Activated CD8-positive, alpha-beta memory T cell treated with anti-CD3 and anti-CD28 coated beads, Interleukin-2, amount 50 U/mL, for 1 hour (primary cell): ENCODE measurements around the gene NAALADL2.
"Not testable (repeated sequence)": the region's sequence is repeated elsewhere in the genome, so short reads cannot be mapped to it uniquely, and the experiment has no call there.

Source experiments
- DNase-seq: peaks from one replicate; pipeline ENCODE4 v3.0.0-alpha.2; 2020; ENCODE audit errors: extremely low read depth

The NAALADL2 gene

GRCh38 chr3:175131866-175132265, 272.7 kb downstream of the NAALADL2 start:
- not testable (repeated sequence) for DNase-seq

DNA sequence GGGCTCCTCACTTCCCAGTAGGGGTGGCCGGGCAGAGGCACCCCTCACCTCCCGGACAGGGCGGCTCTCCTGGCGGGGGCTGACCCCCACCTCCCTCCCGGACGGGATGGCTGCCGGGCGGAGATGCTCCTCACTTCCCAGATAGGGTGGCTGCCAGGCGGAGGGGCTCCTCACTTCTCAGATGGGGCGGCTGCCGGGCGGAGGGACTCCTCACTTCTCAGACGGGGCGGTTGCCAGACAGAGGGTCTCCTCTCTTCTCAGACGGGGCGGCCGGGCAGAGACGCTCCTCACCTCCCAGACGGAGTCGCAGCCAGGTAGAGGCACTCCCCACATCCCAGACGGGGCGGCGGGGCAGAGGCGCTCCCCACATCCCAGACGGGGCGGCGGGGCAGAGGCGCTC, 273.6 kb downstream of the NAALADL2 start:
- DNase-seq: not testable (repeated sequence)

DNA sequence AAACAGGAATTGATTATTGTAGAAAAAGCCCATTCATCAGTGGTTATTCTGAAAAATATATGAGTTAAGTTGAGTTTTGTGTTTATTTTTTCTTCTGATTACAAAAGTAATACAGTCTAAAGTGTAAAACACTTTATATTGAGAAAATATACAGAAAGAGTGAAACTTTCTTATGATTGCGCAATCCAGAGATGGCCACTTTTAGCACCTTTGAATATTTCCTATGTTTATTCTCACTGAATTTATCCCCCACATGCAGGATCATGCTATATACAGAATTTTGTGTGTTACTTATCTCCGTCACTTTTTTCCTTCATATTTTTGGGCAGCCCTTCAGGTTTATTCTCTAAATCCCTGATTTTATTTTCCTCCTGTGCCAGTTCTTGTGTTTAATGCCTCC, 285.2 kb downstream of the NAALADL2 start:
- DNase-seq: no peak

DNA sequence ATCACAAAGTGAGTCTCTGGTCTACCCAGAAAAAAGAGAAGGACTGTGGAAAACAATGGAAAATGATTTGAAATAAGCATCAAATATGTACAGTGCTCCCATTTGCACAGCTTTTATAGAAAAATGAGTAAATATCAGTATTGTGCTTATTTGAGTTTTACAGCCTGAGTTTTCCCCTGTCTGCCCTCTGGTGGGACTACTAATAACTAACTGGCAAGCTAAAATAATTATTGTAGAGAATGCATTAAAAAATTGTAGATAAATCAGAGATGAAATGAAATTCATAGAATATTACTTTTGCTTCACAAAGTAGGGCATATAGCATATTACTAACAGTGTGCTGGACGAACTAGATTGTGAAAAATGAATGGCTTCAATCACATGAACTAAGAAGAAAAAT, 287.1 kb downstream of the NAALADL2 start:
- DNase-seq: no peak

DNA sequence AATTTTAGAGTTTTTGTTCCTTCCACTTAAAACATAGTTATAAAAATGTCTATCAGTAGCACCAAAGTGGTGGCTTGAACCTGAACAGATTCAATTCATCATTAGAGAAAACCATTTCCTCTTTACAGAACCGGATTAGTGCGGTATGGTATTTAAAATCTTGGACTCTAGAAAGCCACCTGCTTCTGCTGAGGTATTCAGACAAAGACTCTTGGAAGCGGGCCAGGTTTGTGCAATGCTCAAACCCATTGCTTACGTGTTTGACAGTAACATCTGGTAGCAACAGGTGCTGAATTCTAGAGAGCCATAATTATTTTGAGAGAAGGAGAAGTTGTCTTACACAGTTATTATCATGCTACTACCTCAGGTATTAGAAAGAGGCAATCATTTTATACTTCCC, 290.5 kb downstream of the NAALADL2 start:
- no peak for DNase-seq

DNA sequence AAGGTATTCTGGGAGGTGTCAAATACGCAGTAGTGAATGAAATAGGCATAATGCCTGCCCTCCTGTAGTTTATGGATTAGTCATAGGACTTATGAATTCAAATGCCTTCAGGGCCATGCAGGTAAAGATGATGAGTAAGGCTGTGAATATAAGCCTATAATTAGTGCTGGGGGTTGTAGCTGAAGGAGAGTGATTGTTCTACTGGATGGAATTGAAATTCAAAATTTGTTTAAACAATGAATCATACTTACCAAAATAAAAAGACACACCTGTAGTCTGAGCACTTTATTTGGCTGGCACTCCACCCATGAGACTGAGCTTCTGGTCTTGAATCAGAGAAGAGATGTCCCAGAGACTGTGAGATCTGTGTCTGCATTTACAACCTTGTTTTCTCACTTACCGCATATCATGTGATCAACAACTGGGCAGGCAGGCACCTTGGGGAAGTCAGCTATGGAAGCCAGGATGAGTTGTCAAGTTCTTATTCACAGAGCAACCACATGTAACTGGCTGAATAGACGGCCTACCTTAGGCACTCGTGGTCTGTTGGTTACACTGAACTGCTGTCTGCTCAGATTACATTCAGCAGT, 291.8 kb downstream of the NAALADL2 start:
- no peak for DNase-seq

GRCh38 chr3:175153595-175153994, 294.5 kb downstream of the NAALADL2 start:
- no peak for DNase-seq

- DNase-seq: no peak
These were observed 296.0 kb downstream of the NAALADL2 start for GRCh38 chr3:175155172-175155571.

GRCh38 chr3:175159202-175159601, 300.1 kb downstream of the NAALADL2 start:
- no peak for DNase-seq

- no peak for DNase-seq
These were observed 302.2 kb downstream of the NAALADL2 start for GRCh38 chr3:175161291-175161690.

- DNase-seq: no peak
These were observed 304.6 kb downstream of the NAALADL2 start for GRCh38 chr3:175163686-175164085.

DNA sequence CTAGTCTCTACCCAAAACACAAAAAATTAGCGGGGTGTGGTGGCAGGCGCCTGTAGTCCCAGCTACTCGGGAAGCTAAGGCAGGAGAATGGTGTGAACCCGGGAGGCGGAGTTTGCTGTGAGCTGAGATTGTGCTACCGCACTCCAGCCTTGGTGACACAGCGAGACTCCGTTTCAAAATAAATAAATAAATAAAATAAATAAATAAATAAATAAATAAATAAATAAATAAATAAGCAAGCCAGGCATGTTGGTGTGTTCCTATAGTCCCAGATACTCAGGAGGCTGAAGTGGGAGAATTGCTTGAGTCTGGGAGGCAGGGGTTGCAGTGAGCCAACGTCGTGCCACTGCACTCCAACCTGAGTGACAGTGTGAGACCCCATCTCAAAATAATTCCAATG, 314.0 kb downstream of the NAALADL2 start:
- not testable (repeated sequence) for DNase-seq

- no peak for DNase-seq
These were observed 317.4 kb downstream of the NAALADL2 start for GRCh38 chr3:175176556-175176955.

DNA sequence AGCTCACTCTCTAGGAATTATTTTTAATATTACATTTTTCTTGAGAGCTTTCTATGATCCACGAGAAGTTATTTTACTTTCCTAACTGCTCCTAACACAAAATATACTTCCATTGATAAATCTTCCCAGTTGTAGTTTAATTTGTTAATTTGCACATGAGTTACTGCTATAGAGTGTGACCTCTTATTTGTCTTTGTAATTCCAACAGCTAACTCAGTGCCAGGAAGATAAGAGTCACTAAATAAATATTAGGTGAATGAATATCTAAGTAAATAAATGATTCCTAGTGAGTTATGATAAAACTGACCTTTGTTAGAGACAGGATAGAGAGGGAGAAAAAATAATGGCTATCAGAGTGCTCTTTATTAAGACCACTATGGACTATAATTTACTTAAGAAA, 319.9 kb downstream of the NAALADL2 start:
- DNase-seq: no peak

DNA sequence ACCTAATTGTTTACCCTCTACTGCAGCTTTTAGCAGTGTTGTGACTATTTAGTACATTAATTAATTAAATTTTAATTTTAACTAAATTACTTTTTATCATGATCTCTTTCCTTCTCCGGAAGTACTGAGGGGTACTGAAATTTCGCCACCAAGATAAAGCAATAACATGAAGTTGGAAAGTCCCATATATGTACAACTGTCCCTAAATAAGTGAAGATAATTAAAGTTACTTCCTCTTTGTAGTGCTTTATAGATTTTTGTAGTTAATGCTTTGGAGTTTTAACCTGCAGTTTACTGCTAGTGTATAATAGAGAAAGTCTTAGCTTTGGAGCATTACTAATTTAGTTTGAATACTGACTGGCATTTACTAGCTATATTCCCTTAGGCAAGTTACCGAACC, 325.3 kb downstream of the NAALADL2 start:
- DNase-seq: no peak

GRCh38 chr3:175185903-175186302, 326.8 kb downstream of the NAALADL2 start:
- no peak for DNase-seq

DNA sequence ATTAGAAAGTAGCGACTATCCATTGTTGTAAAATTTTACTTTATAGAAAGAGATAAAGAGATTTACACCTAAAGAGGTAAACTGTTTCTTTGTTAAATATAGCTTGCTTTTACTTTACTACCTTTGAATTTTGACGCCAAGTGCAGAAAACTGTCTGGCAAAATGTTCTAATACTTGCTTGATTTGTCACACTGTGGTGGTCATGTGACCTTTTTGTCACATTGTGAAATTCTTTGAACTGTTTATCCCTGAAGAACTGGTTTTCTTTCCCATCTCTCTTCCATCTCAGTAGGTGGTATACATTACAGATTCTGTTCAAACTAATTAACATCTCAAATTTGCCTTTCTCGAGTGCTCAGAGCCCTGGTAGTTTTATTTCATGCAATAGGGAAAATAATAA, 327.4 kb downstream of the NAALADL2 start:
- DNase-seq: no peak

- DNase-seq: no peak
These were observed 328.5 kb downstream of the NAALADL2 start for GRCh38 chr3:175187586-175187985.

- no peak for DNase-seq
These were observed 333.4 kb downstream of the NAALADL2 start for GRCh38 chr3:175192536-175192935.

DNA sequence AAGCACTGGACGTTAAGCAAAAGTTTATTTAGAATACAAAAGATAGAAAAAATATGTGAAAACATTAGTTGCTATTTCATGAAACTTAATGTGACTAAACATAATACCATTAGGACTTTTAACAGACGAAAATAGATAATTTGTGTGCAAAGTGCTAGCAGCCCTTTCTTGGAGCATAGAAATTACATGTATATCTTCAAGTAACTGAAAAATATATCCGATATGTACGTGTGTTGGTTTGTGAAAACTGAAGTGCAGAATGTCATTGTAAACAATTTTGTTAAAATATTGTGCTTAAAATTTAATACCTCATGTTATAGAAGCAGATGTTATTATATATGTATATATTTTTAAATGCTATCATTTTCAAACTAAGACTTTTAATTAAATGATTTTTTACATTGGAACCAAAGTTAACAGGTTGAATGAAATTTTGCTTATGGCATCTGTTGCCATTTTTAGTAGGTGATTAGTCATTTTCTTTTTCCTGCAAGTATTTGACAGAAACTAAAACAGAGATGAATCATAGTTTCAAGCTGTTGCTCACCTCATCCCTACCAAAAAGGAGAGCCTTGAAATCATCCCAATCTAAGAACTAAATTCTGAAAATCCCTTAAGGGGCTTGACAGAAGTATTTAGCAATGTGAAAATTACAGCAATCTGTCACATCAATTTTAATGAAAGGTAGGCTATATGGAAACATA, 334.8 kb downstream of the NAALADL2 start:
- DNase-seq: no peak

DNA sequence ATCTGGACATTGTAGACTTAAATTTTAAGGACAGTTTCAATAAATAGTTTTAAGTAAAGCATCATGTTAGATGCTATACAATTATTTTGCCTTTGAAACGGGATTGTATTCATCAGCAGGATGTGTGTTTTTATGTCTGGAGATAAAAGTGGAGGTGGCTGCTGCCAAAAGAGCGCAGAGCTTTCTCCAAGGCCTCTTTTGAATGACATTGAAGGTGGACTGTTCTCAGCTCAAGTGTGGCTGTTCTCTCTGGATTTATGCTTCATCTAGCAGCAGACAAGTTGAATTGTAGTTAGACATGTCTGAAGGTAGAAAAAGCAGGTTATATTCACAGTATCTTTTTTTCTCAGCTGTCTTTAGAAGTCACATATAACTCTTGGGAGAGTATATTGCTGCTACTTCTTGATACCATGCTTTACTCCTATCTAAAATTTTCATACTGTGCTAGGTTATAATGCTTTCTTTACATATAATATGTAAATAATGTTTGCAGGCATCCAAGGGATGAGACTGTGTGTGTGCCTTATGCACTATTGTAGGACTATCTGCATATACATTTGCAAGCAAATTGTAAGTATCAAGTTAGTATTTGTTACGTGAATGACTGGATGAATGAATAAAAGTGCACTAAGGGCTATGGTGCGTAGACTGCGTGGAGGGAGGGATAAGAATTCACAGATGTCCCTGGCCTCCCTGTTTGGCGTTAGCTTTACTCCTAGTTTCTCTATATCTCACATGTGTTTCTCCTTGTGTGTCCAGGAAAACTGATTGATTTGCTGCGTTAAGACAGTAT, 340.1 kb downstream of the NAALADL2 start:
- DNase-seq: no peak

DNA sequence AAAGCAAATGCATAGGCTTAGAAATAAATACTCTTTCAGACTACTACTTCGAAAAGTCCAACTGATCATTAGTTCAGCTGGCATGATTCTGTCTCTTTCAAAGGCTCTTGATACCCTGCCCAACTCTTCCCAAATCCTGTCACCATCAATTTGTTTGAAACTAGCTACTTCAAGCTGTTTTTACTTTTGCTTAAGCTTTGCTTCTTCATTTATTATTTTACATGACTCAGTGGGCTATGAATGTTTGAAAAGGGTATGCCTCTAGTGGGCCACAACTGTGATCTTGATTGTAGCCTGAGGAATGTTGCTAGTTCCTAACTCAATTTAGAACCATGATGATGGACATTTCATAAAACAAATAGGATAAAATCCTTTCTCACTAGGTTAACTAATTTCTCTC, 340.8 kb downstream of the NAALADL2 start:
- DNase-seq: no peak
